H1 (cell line): Measurements from ENCODE around the gene AK8. TPM values are rescaled to one million over a fixed set of nuclear protein-coding genes. Genes with fewer than 3 reads are reported as not detected.

Source experiments
- CHD1 ChIP-seq: IDR thresholded peaks from 2 replicates; pipeline ENCODE4 v1.6.1; 2012; ENCODE audit warnings: low read depth, low read length, improper control_type of control experiment
- HDAC2 ChIP-seq, 2 experiments: fragments of 300-600 bp in 1 of 2; sonication (generic) in 1 of 2; IDR thresholded peaks; 2 replicates each; pipeline ENCODE4 v1.6.1; 2011 to 2012; ENCODE audit warnings: low read depth in 2 of 2, low read length in 2 of 2, mild to moderate bottlenecking in 2 of 2, moderate library complexity in 2 of 2, borderline replicate concordance in 1 of 2, inconsistent platforms in 1 of 2
- JUND ChIP-seq: IDR thresholded peaks from 2 replicates; pipeline ENCODE4 v1.6.1; 2011; ENCODE audit warnings: mild to moderate bottlenecking, improper control_type of control experiment, low read length
- POLR2AphosphoS5 ChIP-seq: IDR thresholded peaks from 2 replicates; pipeline ENCODE4 v1.6.1; 2011; ENCODE audit warnings: low read depth, low read length
- polyA plus RNA-seq, 7 experiments: library from polyadenylated mRNA; depleted of rRNA in 3 of 7; stranded (reverse) in 5 of 7; unstranded in 2 of 7; fragments of >200 nt in 5 of 7; fragments of 200-250 nt in 2 of 7; gene quantifications; 1 replicate in 5 of 7; 2 replicates in 1 of 7; 4 replicates in 1 of 7; pipeline versions ENCODE4 v1.2.1 to v1.2.3, GENCODE V29; 2011 to 2013; ENCODE audit warnings: missing spikeins in 2 of 7, mixed read lengths in 2 of 7
- total RNA-seq: library from RNA; stranded (reverse); fragmentation: NEBNext Ultra II Directional; extraction: Animal tissue kit (Norgen Biotek cat#: 25700); gene quantifications from 2 replicates; pipeline ENCODE4 v1.2.1, GENCODE V29; 2021

Gene AK8
- total and polyA plus RNA-seq, 2 of the 8 experiments (the other 6 are each of a cell fraction or from before 2014, with no cell fraction given), result 0.35 to 0.48 TPM

- no peak for TF ChIP-seq CHD1
- TF ChIP-seq HDAC2 (IDR thresholded peaks at IDR 0.05; ENCODE audit: borderline replicate concordance in 1 of 2, low read depth in 2 of 2, low read length in 2 of 2), result no peak
- no peak for TF ChIP-seq JUND
- no peak for TF ChIP-seq POLR2AphosphoS5
Observed at GRCh38 chr9:132849185-132849706, 28.8 kb downstream of the AK8 start (continued).
